Myocyte (in vitro differentiated cells): ENCODE results near the gene ACTL9. TPM values are rescaled to one million over a fixed set of nuclear protein-coding genes. Genes with fewer than 3 reads are reported as not detected.
A peak's percentile ranks its signal among the peaks of the same experiment; 100 is the strongest.

ENCODE experiments used
- DNase-seq: peaks from one replicate; pipeline ENCODE4 v3.0.0-alpha.2; 2012; ENCODE audit warnings: low read depth
- total RNA-seq: library from RNA; depleted of rRNA; stranded (reverse); fragments of >200 nt; gene quantifications from 2 replicates; pipeline ENCODE4 v1.2.3, GENCODE V29; 2014

Gene ACTL9
- total RNA-seq, 1 donor from 2014 or later = not detected

DNA sequence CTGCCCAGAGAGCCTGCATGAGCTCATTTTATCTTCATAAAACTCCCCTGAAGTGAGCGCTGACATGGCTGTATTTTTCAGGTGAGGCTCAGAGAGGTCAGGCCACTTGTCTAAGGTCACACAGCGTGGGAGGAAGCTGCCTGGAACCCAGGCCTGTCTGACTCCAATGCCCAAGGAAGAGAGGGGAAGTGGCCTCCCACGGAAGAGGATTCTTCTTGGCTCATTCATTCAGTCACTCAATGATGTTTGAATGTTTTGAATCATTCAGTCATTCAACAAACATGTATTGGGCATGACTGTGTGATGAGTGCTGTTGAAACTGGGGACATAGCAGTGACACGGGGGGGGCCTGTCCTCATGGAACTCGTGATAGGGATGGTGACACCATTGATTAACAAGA lies 12.0 kb downstream of the ACTL9 start:
- DNase-seq = no peak

DNA sequence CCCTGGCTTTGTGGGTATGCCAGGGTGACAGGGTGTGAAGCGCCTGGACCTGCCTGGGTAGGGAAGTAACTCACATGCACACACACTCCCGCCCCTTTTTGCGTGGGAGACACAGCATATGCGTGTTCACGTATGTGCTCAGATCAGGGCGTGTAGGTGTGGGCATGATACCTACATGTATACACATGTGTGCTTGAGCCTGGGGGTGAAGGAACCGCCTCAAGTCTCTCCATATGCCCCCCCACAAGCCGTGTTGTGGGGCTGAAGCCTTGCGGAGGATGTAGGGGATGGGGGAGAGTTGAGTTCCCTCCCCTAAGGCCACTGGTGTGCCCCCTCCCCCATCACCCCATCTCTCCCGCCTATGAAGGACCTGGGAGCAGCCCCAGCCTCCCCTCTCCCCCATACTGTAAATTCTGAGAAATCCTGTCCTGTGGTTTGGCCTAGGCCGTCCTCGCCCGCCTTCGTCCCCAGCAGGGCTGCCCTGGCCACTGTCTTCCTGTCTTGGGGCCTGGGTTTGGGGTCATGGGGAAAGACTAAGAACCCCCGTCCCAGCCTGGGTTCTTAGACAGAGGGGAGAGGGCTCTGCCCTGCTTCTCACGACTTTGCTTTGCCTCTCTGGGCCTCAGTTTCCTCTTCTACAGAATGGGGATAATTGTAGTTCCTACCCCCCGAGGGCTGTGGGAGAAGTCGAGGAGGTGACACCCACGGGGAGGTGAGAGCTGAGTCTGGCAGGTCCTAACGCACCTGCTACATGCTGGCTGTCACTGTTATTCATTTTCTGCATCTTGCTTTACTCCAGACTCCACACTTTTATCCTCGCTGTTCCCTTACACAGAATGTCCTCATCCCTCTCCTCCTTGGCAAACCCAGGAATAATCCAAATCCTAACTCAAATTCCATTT lies 14.3 kb downstream of the ACTL9 start:
- DNase-seq = no peak

DNA sequence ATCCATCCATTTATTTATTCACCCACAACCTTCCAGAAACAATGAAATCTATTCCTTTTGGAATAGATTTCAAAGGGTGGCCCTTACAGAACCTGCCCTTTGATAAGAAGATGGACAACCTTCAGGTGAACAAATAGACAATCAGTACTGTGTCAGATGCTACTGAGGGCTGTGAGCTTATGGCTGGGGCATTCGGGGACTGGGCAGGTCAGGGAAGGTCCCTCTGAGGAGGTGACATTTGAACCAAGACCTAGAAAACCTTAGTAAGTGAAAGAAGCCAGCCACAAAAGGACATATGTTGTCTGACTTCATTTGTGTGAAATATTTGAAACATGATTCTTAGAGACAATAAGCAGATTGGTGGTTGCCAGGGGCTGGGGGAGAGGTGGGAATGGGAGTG lies 15.7 kb downstream of the ACTL9 start:
- DNase-seq = no peak

DNA sequence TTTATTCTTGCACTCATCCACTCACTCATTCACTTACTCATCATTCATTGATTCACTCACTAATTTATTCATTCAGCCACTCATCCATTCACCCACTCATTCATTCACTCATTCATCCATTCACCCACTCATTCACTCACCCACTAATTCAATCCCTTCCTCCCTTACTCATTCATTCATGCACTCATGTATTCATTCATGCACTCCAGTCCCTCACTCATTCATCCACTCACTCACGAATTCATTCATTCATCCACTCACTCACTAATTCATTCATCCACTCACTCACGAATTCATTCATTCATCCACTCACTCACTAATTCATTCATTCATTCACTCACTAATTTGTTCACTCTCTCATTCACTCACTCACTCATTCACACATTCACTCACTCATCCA lies 16.1 kb downstream of the ACTL9 start:
- DNase-seq = no peak

DNA sequence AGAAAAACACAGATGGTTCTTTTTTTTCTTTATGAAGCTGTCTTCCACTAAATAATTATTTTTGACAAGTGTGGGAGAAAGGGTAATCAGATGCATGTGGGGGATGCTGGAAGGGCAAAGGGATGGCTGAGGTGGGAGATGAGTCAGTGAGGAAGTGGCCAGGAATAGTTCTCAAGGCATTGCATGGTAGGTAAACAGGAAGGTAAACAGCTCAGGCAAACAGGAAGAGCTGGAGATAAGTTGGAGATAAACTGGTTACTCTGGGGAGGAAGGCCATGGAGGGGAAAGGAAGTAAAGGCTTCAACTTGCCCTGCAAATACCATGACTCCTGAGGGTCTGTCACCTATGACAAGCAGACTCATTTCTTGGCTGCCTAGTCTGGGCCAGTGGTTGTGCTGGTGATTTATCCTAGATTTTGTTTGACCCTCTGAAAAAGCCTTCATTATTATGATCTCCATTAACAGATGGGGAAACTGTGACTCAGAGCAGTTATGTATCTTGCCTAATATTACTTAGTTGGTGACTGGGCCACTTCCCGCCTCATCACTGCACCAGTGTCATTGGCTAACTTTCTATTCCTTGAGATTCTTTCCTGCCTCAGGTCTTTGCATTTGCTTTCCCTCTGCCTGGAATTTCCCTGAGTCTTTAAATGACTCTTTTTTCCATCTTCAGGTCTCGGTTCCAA lies 17.1 kb downstream of the ACTL9 start:
- no peak for DNase-seq

DNA sequence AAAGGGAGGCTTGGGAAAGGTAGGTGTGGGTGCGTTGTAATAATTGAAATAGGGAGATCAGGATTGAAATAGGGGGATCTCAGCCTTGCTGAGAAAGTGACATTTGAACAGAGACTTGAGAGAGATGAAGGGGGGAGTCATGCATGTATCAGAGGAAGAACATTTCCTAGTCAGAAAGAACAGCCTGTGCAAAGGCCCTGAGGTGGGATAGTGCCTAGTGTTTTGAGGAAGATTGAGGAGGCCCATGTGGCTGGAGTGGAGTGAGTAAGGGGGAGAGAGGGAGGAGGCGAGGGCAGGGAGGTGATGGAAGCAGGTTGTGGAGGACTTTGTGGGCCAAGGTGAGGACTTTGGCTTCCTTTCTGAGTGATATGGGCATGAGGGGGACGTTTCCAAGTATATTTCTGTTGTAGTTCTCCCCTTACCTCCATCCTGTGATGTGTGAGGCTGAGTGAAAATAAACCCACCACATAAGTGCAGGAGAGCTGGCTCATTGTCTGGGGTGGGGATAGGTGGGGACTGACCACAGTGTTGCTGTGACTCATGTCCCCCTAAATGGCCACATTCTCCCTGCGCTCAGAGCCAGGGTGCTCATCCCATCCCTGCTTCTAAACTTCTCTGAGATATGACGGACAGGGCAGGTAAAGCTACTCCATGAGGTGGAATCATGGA lies 17.8 kb downstream of the ACTL9 start:
- no peak for DNase-seq

DNA sequence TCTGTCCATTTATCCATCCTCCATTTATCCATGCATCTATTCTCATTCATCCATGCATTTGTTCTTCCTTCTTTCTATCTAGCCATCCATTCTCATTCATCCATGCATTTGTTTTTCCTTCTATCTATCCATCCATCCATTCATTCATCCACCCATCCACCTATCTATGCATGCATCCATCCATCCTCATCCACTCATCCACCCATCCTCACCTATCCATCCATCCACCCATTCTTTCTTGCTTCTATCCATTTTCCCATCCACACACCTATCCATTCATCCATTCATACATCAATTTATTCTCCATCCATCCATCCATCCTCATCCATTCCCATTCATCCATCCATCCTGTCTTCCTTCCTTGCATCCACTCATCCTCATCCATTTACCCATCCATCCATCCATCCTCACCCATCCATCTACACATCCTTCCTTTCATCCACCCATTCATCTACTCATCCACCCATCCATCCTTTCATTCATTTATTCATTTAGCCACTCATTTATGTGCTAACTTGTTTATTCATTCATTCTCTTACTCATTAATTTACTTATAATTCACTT lies 20.3 kb downstream of the ACTL9 start:
- no peak for DNase-seq

DNA sequence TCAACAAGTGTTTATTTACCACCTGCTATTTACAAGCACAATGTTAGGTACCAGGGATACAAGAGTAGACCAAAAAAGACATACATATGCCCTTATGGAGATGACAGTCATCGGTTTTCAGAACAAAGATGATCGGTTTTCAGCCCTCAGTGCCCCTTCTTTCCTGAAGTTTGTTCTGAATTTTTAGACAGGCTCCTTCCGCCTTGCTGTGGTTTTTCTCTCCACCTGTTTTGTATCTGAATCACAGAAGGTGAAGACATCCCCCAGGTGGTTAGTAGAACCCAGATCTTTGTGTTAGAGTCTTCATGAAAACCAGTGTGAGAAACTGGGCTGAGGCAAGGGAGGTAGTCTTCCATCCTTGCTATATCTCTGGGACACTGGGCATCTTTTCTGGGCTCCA lies 23.5 kb downstream of the ACTL9 start:
- no peak for DNase-seq

DNA sequence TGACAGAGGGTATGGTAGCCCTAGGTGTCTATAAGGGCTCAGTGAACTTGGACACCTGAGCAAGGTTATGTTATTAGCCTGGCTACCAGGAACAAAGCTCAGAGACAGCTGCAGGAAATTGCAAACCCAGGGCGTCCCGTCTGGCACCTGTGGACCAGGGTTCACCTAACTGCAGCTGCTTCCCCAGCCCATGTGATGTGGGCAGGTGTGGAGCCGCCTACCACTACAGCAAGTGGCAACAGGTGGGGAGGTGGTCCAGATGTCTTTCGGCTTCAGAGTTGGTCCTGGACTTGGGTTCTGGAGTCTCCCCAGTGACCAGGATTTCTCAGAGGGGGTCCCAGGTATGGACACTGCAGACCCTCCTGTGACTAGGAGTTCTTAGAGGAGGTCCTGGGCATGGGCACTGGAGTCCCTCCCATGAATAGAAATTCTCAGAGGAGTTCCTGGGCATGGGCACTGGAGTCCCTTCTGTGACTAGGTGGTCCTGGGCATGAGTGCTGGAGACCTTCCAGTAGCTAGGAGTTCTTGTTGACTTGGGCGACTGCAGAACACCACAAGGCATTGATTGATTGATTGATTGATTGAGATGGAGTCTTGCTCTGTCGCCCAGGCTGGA lies 25.2 kb downstream of the ACTL9 start:
- no peak for DNase-seq

DNA sequence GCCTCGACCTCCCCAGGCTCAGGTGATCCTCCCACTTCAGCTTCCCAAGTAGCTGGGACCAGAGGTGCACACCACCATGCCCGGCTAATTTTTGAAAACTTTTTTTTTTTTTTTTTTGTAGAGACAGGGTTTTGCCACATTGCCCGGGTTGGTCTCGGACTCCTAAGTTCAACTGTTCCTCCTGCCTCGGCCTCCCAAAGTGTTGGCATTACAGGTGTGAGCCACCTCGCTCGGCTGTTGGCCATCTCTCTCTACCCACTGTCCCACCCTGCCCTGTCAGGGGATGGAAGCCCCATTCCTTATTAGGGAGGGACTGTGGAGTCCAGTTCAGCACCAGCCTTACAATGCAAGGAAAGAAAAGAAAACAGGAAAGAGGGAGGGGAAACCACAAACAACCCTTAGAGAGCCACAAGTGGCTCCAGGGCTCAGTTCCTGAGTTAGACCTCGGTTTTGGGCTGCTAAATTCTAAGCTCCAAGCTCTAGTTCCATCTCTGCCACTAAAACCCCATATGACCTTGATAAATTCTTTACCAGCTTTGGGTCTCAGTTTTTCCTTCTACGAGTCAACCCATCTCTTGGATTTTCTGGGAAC lies 31.7 kb downstream of the ACTL9 start:
- DNase-seq = no peak

DNA sequence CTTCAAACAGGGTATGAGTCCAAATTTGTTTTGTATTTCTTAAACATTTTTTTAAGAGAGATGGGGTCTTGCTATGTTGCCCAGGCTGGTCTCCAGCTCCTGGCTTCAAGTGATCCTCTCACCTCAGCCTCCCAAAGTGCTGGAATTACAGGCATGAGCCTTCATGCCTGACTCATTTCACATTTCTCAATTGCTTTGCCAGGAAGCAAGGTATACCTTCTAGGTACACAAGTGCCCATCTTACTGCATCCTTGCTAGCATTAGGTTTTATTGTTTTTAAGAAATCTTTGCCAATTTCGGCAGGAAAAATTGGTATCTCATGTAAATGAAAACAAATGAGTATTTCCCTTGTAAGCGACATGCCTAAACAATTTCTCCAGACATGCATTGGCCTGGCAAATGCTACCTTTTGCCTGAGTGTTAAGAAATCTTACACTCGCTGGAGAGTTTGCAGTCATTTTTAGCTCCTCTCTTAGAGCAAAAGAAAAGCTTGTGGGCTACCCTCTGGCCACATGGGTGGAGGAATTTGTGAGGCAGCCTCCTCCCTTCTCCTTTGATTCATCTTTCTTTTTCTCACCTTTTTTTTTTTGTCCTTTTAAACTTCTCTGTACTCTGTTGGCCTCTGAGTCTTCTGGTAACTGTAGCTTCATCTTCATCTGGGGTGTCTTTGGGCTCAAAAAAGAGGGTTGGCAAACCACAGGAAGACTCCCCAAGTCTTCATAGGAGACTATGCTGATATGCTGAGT lies 33.0 kb downstream of the ACTL9 start:
- DNase-seq = no peak

DNA sequence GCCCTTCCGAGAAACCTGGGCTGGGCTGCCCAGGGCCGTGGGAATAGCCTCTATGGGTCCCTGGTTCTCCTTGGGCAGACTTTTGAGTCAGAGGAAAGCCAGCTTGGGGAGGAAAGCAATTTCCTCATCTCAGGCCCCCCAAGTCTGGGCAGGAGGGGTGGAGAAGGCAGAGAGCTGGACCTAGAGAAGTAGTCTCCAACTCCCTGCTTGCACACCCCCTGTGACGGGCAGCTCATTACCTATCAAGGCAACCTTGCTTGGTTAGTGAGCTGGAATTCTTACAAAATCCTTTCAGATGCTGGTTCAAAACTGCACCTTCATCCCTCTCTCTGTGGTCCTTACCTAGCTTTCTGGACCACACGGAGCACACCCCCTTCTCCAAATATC lies 33.9 kb downstream of the ACTL9 start:
- no peak for DNase-seq

DNA sequence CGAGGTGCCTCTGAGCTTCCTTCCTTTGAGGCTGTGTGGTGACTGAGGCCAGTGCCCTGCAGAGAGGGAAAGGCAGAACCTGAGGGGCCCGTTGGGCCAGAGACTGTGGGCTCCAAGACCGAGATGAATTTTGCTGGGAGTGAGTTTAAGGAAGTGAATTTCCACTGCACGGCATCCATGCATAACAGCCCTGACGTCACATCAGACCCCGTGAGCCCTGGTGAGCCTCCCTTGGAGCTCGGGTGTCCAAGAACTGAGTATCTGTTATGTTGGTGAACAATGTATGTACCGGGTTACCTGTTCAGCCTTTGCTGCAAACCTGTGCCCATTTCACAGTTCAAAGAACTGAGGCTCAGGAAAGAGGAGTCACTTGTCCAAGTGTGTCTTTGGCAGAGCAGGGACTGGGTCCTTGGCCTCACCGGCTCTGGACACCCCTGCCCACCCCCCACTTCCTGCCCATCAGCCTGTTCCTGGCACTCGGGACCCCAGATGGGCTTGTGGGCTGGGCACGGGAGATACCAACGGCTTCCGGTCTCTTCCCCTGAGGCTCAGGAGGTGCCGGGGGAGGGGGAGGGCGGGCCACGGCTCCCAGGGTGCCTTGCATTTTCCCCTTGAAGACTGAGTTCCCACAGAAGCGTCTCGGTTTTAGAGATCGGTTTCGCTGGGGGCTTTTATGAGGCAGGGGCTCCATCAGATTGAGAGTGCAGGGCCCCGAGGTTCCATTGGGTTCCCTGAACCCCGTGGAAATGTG lies 34.5 kb downstream of the ACTL9 start:
- DNase-seq = no peak

DNA sequence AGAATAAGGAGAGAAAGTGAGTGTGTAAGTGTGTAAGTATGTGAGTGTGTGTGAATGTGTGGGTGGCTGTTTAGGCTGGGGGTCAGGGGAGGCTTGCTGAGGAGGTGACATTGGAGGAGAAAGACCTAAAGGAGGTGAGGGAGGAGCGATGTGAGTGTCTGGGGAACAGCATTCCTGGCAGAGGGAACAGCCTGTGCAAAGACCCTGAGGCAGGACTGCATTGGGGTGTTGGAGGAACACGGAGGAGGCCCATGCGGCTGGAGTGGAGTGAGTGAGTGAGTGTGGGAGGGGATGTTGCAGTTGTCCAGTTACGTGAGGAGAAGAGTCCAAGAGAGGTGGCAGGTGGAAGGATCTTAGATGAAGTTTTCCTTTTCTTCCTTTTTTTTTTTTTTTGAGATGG lies 36.3 kb downstream of the ACTL9 start:
- no peak for DNase-seq

DNA sequence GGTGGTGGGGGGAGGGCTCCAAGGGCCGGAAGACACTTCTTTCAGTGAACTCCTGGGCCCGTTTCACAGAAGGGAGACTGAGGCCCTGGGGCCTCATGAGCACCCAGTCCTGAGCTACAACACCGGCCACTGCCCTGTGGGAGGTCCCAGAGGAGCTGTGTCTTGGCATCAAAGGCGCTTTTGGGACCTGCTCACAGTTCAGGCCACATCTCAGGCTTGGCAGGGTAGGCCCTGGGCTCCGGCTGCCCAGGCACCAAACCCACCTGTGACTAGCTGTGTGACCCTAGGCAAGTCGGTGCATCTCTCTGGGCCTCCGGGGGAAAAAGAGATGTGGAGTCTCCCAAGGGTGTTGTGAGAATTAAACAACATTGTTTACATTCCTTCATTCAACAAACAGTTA lies 38.7 kb downstream of the ACTL9 start:
- DNase-seq = no peak

DNA sequence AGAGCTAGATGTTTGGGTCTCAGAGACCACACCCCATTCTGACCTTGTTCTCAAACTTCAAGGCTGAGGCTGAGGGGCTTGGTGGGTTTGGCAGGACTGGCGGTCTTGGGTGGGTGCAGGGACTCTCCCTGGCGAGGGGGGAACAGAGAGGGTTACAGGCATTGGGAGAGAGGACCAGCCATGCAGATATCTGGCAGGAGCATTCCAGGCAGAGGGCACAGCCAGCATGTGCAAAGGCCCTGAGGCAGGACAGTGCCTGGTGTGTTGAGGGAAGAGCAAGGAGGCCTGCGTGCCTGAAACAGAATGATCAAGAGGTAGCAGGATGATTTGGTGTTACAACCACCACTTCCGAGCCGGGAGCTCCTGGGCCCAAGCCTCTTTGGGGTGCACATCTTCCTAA lies 40.7 kb downstream of the ACTL9 start:
- no peak for DNase-seq

DNA sequence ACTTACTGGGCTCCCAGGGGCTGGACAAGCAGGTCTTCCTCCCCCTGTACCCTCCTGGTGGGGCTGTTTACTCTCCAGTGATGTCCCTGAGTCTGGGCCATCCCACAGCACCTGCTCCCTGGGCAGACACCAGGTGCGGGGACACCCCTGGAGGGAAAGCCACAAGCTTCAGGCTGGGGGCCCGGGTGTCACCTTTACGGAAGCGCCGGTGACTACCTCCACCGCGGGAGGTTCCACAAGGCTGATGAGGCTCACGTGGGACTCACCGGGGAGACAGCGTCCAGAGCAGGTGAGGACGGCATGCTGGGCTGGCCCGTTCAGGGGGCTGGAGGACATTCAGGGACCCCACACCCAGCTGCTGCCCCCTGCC lies 43.3 kb downstream of the ACTL9 start:
- no peak for DNase-seq

DNA sequence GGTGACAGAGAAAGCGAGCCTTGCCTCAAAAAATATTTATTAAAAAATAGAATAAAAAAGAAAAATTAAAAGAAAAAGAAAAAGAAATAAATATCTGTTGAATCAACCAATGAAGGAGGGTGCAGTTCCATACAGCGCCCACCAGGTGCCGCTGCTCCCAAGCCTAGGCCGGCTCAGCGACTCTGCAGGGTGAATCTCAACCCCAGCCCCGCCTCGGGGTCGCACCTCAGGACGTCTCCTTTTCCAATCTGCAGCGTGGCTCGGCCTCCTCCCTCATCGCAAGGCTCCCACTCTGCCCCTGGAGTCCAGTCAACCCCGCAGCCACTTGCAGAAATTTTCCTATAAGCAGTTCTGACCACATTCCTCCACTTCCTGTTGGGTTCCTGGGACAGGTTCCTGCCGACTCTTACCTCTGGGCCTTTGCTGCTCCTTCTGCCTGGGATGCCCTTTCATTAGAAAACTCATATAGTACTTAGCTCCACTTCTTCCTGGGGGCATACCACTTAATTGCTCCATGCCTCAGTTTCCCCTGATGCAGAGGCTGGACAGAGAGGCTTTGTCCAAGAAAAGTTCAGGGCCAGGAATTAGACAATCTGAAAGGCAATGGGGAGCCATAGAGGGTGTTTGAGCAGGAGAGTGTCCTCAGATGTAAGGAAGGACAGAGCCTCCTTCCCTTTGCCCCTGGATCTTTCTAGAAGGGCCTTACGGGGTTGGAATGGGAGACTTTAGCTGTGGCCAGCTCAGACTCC lies 43.8 kb downstream of the ACTL9 start:
- peak; percentile 45 for DNase-seq

DNA sequence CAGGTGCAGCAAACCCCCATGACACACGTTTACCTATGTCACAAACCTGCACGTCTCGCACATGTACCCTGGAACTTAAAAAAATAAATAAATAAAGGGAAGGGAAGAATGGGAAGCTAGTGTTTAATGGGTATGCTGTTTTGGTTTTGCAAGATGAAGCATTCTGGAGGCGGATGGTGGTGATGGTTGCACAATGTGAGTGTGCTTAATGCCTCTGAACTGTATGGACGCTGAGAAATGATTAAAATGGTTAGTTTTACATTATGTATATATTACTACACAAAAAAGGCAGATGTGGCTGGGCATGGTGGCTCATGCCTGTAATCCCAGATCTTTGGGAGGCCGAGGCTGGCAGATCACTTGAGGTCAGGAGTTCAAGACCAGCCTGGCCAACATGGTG lies 50.4 kb downstream of the ACTL9 start:
- no peak for DNase-seq
